ENCODE results near the gene LMAN2.
"Not testable (repeated sequence)": the region's sequence is repeated elsewhere in the genome, so short reads cannot be mapped to it uniquely, and the experiment has no call there.

LMAN2 gene

DNA sequence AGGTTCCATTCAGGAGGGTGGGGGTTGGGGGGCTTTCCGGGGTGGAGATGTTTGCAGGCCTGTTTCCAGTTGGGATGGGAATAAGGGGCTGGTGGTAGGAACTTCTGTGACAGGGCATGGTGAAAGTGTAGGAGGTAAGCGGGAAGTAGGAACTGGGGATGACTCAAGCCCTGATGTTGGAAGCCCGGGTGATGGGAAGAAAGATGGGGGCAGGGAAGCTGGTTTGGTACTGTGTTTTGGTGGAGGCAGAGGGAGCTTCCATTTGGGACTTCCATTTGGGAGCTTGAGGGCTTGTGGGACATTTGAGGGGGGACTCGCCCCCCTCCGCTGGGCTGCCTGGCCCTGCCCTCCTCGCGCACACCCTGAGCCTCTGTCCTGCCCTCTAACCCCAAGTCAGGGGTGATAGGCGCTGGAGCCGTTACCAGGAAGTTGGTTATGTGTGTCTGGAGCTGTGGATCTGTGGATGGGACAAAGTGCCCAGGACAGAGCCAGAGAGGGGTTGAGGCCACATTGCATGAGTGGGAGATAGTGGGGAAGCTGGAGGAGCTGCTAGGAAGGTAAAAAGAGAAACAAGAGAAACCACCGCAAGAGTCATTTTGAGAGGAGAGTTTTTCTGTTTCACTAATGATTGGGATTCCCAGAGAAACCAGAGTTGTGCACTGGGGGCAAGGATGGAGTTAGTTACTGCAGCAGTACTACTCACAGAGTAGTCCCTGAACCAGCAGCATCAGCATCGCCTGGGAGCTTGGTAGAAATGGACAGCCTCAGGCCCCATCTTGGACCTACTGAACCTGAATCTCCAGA, 12.9 kb upstream of the LMAN2 start:
- peak in 1 of 3 experiments; percentile 31 for DNase-seq (ENCODE audit: low read depth in 3 of 3)

DNA sequence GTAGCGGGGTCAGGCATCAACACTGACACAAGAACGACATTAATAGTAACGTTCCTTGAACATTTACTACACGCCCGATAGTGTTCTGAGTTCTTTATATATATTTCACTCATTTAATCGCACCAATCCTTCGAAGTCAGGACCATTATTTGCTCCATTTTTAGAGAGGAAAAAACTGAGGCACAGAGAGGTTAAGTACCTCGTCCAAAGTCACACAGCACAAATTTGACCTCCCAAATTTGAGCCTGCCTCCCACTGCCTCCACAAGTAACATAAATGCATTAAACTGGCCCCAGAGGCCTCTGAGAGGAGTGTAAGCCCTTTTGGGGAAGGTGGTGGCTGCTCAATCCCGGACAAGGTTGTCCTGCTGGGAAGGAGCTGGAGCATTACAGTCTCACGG, 12.1 kb upstream of the LMAN2 start:
- DNase-seq (ENCODE audit: low read depth in 3 of 3) = no peak

DNA sequence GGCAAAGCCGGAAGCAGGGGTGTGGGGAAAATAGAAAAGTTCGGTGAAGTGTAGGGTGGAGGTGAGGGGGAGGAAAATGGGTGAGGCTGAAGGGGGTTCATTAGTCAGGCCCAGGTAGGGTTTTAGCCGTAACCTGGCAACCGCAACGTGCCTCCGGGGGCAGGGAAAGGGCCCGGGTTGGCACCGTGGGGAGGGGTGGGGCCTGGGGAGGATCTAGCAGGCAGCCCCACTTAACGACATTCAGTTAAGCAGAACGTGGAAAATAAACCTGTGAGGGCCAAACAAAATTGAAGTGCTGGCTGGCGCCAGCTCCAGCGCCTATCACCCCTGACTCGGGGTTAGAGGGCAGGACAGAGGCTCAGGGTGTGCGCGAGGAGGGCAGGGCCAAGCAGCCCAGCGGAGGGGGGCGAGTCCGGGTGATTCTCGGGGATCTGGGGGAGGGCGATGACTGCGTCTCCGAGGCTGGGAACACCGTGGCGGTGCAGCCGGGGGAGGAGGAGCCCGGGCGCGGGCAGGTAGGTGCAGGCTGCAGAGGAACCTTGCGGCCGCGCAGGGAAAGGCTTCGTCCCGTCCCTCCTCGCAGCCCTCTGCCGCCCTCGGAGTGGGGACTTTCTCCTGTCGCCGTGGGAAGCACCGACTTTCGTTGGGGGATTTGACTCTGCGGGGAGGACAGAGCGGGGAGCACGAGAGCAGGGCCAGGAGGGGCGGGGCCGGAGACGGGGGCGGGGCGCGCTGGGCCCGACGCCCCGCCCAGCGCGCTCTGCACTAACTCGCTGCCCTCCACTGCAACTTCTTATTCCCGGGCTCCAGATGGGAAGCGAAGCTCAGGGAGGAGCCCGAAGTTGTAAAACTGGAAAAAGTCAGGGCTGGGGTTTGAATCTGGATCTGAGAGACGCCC, 11.4 kb upstream of the LMAN2 start:
- peak in 2 of 3 experiments; percentile 53 to 73 for DNase-seq (ENCODE audit: low read depth in 3 of 3)

DNA sequence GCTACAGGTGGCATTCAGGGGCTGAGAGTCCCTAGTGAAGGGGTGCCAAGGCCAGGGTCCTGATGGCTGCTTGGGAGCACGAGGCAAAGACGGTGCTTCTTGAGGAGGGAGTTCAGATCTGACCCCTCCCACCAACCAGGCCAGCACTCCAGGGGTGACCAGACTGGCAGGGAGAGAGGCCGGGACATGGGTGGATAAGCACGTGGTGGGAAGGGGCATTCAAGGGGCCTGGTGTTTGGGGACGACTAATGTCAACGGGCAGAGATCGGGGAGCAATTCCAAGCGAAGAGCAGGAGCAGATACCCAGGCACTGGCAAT, 10.8 kb upstream of the LMAN2 start:
- no peak for DNase-seq (ENCODE audit: low read depth in 3 of 3)

DNA sequence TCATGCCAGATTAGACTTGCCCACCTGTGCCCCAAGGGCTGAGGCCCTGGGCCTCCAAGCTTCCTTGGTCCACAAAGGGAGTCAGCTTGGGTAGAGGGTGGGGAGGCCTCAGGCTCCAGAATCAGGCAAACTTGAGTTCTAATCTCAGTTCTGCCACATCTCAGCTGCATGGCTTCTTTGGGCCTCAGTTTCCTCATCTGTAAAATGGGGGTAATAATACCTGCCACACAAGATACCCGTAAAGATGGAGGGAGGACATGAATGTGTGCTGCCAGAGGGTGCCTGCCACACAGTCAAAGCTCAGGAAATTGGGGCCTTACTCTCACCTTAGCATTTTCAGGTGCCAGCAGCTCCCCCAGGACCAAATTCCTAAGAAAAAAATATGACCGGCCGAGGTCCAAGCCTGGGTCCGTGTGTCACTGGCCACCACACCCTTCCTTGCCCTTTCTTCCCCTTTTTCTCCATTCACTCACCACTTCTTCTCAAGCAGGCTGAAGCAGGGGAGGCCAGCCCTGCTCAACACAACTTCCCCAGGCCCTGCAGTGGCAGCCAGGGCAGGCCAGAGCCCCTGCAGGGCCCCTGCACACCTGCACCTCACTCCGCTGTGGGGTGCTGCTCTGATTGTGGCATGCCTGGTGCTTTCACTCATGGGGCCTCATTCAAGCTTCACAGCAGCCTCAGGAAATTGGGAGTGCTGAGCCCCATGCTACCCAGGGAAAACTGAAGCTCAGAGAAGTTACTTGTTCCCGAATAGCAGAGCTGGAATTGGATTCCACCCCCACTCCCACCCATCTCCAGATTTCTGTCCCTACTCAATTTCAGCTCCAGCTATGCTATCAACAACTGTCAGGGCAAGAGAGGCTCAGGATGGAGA, 10.2 kb upstream of the LMAN2 start:
- no peak for DNase-seq (ENCODE audit: low read depth in 3 of 3)

DNA sequence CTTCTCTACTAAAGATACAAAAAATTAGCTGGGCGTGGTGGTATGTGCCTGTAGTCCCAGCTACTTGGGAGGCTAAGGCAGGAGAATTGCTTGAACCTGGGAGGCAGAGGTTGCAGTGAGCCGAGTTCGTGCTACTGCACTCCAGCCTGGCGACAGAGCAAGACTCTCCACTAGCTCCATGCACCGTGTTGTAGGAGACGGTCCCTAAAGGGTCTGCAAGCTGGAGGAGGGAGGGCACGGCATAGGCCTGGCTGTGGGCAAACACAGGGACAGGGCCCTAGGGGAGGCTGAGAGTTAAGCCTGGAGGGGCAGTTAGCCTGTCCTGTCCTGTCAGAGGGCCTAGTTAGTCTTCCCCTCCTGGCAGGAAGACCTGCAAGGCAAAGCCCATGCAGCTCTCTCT, 9.3 kb upstream of the LMAN2 start:
- DNase-seq (ENCODE audit: low read depth in 3 of 3) = not testable (repeated sequence)

DNA sequence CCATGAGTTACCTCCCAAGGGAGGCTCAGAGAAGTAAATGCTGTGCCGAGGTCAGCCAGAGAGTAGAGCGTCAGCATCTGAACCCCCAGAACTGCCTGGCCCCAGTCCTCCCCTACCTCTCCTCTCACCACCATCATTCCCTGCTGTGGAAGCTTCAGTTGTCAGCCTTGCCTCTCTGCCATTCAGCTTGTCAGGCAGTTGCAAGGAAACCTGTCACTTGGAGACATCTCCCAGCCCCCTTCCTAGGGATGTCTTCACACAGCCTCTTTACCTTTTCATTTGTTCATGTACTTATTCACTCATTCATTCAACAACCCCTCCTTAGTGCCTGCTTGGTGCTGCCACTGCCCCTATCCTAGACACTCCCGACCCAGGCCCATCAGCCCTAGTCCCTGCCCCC, 8.4 kb upstream of the LMAN2 start:
- DNase-seq (ENCODE audit: low read depth in 3 of 3) = no peak

DNA sequence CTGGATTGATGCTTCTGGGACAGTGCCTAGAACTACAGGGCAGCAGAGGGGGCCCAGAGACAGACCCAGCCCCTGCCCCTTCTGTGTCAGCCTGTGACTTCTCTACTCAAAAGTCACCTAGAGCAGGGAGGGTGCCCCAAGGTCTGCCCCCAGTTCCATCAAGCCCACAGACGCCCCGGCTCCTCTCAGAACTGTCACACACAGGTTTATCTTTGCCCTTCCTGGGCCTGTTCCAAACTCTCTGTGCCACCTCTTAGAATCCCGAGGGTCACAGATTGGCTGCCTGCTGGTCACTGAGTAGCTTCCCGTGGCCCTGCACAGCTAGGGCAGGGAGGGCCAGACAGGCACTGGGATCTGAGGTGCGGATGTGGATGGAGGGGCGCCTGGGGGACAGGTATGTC, 8.0 kb upstream of the LMAN2 start:
- DNase-seq (ENCODE audit: low read depth in 3 of 3) = no peak

DNA sequence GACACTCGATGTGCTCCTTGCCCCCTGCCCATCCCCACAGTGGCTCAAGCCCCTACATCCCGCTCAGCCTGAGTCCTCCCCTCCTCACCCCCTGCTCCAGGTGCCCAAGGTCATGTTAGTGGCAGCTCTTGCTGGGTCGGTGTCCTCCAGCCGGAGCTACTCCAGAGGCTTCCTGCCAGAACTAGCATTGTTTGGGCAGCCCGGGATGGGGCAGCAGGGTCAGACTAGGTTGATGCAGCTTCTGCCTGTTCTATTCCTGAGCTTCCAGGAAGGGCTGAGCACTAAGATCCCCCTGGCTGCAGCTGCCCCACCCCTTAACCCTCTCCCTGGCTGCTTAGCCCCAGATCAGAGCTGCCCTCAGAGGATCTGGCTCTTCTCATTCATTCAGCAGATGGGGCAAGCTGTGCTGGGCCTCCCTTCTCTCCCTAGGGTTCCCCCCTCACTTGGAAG, 6.9 kb upstream of the LMAN2 start:
- no peak for DNase-seq (ENCODE audit: low read depth in 3 of 3)

DNA sequence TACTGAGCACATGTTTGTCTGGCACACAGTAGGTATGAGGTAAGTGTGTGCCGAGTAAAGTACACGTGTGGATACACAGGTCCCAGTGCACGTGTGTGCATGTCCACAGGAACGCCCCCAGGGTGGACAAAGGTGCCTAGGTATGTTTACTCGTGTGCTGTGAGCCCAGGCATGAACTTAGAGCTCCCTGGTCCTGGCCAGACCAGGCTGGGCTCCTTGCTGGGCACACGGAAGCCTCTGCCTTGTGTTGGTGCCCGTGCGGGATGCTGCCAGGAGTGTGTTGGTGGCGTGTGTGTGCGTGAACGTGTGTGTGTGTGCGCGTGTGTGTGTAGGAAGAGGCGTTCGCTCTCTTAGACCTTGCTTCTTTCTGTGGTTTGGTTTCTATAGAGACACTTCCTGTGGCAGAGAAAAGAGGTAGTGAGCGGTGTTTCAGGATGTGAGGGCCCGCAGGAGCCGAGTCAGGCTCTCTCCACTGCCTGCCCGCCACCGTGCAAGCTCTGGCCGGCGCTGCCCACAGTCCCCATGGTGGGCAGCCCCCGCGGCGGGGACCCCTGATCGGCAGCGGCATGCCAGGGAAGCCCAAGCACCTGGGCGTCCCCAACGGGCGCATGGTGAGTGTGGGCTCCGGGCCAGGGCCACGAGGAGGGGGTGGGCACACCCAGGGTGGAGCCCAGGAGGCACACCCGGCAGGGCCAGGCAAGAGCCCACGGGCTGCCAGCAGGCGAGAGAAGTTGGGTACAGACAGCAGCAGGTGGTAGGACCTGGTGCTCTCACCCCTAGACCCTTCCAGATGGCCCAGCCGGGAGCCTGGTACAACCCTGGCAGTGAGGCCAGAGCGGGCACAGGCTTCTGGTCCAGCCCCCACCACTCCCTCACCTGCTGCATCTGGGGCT, 6.2 kb upstream of the LMAN2 start, which contains the start of gene RGS14:
TSS of gene RGS14 (plus strand) at position 466 of the 893 bp plus-strand sequence. CDS start at position 567, 101 bp downstream.
- peak in 2 of 3 experiments; percentile 29 to 54 for DNase-seq (ENCODE audit: low read depth in 3 of 3)

DNA sequence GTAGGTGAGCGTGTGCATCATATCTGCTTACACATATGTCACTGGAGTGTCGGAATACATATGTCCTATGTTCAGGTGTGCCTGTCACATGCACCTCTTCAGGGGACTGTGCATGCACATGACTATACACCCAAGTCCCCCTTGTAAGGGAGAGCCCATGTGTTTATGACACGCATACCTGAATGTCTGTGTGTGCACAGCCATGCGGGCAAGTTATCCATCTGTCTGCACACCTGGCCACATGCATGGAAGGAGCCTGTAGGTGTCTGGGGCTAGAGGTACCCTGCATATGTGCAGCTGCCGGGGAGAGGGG, 5.6 kb upstream of the LMAN2 start:
- no peak for DNase-seq (ENCODE audit: low read depth in 3 of 3)

DNA sequence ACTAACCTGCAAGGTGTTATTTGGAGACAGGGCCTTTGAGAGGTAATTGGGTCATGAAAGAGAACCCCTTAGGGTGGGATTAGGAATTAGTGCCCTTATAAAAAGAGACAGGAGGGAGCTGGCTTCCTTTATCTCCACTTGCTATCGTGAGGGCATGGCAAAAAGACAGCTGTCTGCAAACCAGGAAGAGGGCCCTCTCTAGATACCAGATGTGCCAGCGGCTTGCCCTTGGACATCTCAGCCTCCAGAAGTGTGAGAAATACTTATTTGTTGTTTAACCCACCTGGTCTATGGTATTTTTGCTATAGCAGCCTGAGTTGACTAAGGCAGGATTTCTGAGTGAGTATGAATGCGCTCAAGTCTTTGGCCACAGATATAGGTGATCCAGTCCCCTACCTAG, 5.3 kb upstream of the LMAN2 start:
- no peak for DNase-seq (ENCODE audit: low read depth in 3 of 3)

DNA sequence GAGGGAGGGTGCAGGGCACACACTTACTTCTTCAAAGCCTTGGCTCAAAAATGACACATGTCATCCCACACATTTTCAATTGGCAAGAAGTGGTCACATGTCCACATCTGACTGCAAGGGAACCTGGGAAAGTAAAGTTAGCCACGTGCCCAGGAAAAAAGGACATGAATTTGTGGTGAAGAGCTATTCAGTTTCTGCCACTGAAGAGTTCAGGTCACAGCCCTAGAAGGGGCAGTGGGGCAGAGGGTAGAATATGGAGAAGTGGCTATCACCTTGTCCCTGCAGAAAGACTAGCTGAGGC, 4.3 kb upstream of the LMAN2 start:
- DNase-seq (ENCODE audit: low read depth in 3 of 3) = no peak

DNA sequence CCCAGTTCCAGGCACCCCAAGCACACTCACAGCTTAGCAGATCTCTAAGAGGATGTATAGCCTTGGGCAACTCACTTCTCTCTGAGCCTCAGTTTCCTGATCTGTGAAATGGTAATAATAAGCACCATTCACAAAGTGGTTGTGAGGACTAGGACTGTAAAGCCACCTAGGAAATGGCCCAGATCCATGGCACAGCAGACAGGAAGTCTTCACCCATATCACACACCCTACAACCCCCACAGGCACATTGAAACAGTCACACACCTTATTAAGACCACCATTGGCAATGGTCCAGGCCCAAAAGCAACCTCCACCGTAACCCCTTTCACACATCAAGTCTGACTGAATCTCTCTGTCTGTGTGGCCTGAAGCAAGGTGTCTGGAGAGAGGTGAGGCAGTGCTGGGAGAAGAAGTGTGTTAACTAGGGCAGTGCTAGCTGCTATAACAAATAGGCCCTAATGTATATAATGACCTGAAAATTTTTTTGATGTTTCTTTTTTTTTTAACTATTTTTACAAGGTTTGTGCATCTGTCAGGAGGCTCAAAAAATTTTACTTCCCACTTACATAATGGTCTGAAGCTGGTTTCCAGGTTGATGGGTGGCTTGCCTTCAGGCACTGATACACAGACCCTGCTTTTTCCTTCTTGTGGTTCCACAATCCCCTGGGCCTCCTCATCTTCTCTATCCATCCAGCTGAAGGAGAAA, 3.8 kb upstream of the LMAN2 start:
- DNase-seq (ENCODE audit: low read depth in 3 of 3) = no peak

DNA sequence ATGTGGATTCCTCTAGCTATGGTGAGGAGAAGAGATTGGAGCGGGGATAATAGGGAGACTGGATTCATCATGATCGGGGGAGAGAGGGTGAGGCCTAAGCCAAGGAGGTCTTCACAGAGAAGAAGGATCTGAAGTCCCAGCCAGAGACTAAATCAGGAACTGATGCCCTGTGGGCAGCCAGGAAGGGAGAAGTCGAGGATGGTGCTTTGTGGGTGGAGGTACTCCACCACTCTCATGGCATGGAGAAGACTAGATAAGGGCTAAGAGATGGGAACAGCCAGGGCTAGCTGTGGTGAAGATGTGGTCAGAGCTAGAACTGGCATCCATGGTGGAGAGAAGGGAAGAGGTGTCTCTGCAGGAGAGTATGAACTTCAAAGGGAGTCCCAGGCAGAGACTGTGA, 3.2 kb upstream of the LMAN2 start:
- no peak for DNase-seq (ENCODE audit: low read depth in 3 of 3)

DNA sequence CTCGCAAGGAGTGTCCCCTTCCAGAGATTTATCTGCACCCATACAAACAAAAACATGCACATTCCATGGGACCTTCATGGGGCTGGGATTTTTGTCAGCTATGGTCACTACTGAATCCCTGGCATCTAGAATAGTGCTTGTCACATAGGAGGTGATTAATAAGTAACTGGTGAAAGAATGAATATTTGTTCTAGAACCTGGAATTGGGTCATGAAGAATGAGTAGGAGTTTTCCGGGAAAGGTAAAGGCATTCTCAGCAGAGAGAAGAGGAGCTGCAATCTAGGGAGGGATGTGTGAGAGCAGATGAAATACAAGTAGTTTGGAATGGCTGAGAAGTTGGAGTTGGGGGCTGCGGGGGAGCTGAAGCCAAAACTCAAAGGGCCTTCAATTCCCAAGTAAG, 2.8 kb upstream of the LMAN2 start:
- DNase-seq (ENCODE audit: low read depth in 3 of 3) = no peak

DNA sequence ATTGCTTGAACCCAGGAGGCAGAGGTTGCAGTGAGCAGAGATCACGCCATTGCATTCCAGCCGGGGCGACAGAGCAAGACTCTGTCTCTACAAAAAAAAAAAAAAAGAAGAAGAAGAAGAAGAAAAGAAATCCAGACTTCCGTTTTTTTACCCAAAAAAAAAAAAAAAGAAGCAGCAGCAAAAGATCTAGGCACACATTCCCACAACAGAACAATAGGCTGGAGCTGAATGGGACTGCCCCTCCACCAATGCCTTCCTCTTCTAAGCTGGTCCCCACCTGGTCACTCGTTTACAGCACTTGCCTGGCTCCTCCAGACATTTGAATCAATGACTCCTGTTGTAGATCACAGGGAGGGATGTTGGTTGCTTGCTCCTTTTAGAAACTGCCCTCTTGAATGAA, 1.6 kb upstream of the LMAN2 start:
- no peak for DNase-seq (ENCODE audit: low read depth in 3 of 3)

DNA sequence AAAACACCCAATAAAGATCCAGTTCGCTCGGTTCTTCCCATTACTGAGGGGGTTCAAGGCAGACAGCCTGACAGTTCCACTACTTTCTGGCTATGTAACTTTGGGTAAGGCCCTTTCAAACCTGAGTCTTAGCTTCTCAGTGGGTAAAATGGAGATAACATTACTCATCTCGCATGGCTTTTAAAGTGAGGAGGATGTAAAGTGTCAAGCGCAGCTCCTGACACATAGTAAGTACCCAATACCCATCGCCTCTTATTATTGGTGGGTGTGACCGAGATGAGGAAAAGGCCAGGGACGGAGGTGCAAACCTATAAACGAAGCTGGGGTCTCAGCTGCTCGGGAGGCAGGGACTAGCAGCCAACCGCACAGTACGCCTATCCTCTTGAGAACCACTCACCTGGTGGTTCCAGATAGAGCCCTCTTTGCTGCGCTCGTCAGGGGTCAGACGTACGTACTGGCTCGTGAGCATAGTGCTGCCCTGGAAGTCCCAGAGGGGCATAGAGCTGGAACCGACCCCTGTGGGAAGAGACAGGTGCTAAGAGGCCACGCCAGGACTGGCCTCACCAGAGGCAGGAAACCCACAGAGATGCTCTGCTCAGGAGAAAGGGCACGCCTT, 584 bp downstream of the LMAN2 start:
- DNase-seq (ENCODE audit: low read depth in 3 of 3) = no peak

DNA sequence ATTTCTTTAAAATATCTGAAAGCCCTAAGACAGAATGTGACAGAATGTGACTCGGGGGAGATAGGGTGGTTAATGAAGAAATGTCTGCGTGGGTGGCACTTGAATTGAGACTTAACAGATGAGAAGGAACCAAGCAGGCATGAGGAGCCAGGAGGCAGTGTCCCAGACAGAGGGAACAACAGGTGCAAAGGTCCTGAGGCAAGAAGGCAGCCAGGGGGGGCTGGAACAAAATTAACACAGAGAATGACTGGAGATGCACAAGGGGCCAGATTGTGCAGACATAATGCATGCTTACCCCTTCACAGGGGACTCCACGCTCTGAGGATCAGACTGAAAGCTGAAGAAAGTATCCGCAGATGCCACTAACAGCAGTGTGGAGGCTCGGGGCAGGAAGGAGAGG, 1.7 kb downstream of the LMAN2 start:
- no peak for DNase-seq (ENCODE audit: low read depth in 3 of 3)

DNA sequence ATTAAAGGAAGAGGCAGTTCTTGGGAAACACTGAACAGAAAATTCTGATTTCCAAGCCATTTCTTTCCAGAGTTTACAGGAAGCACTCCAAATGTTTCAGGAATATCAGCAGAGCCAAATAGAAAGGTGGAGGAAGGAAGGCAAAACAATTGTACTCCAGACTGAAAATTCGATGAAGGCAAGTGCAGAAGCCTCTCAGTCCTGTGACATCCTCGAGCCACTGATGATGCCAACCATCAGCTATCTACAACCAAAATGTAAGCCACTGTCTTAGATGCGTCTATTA, 2.2 kb downstream of the LMAN2 start:
- DNase-seq (ENCODE audit: low read depth in 3 of 3) = no peak

DNA sequence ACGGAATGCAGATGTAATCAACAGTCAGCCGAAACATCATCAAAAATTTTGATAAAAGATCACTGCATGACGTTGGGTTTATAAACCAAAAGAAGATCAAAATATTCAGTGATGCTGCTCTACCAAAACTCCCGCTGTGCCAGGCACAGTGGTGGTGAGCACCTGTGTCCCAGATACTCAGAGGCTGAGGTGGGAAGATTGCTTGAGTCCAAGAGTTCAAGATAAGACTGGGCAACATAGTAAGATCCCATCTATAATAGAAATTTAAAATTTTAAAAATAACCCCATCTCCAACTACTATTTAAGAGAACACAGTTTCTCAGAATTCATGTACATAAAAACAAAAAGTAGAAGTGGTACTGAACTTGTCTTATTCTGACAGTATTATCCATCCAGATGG, 3.8 kb downstream of the LMAN2 start:
- DNase-seq (ENCODE audit: low read depth in 3 of 3) = no peak

Data from stimulated activated CD4-positive, alpha-beta T cell treated with anti-CD3 and anti-CD28 coated beads, TNF-alpha, amount 100 ng/mL, for 24 hours (primary cell).